ENCODE data around the gene SORCS2. TPM values are rescaled to one million over a fixed set of nuclear protein-coding genes. Genes with fewer than 3 reads are reported as not detected.

The SORCS2 gene
- total and polyA plus RNA-seq, 12 donors = 0.25 to 5.4 (median 2.2) TPM

GRCh38 chr4:7200801-7201200, 8.5 kb downstream of the SORCS2 start:
- DNase-seq = no peak

GRCh38 chr4:7201420-7202305, 9.3 kb downstream of the SORCS2 start:
- peaks cover 0 to 20% (median 9%) of the 10 kb centered on the region in 9 donors for H3K4me1 ChIP-seq
- no peak overlapping the region for H3K4me3 ChIP-seq
- ATAC-seq = peak in 1 of 8 donors; percentile 39
- DNase-seq = no peak
- H3K27me3 ChIP-seq = peaks cover 0 to 5% (median 0%) of the 10 kb centered on the region in 7 donors
- peak overlapping the region in 1 of 10 donors; percentile 26 for H3K27ac ChIP-seq
- WGBS, 2 donors = 59 to 60% methylated on average over 29 of the region's 29 CpGs
- intact Hi-C loops (cut with DNase I) = no loop called here
- no peaks in the 10 kb centered on the region for H3K9me3 ChIP-seq
- TF ChIP-seq CTCF (IDR thresholded peaks at IDR 0.05) = no peak
- H3K36me3 ChIP-seq = no peaks in the 10 kb centered on the region

More at GRCh38 chr4:7200801-7201200, 8.5 kb downstream of the SORCS2 start:
- H3K9me3 ChIP-seq = no peaks in the 10 kb centered on the region
- no peak for TF ChIP-seq CTCF (IDR thresholded peaks at IDR 0.05)
- H3K27me3 ChIP-seq = peaks cover 0 to 10% (median 0%) of the 10 kb centered on the region in 7 donors
- WGBS, 2 donors = 91 to 95% methylated on average over 12 of the region's 12 CpGs
- H3K4me1 ChIP-seq = peaks cover 0 to 11% (median under 1%) of the 10 kb centered on the region in 9 donors
- no peak overlapping the region for H3K4me3 ChIP-seq
- intact Hi-C loops (cut with DNase I) = no loop called here
- ATAC-seq = no peak
- H3K36me3 ChIP-seq = no peaks in the 10 kb centered on the region
- no peak overlapping the region for H3K27ac ChIP-seq

- no peaks in the 10 kb centered on the region for H3K9me3 ChIP-seq
- intact Hi-C loops (cut with DNase I) = no loop called here
- DNase-seq (no peak), ATAC-seq (no peak)
- H3K27ac ChIP-seq = no peak overlapping the region
- no peak for TF ChIP-seq CTCF (IDR thresholded peaks at IDR 0.05)
- H3K36me3 ChIP-seq = no peaks in the 10 kb centered on the region
- H3K4me1 ChIP-seq = peaks cover 0 to 27% (median 16%) of the 10 kb centered on the region in 9 donors
- H3K4me3 ChIP-seq = no peak overlapping the region
- WGBS, 2 donors = 61 to 74% methylated on average over 8 of the region's 8 CpGs
- peaks cover 0 to 3% (median 0%) of the 10 kb centered on the region in 7 donors for H3K27me3 ChIP-seq
Measured at GRCh38 chr4:7202411-7202810, 10.1 kb downstream of the SORCS2 start.

DNA sequence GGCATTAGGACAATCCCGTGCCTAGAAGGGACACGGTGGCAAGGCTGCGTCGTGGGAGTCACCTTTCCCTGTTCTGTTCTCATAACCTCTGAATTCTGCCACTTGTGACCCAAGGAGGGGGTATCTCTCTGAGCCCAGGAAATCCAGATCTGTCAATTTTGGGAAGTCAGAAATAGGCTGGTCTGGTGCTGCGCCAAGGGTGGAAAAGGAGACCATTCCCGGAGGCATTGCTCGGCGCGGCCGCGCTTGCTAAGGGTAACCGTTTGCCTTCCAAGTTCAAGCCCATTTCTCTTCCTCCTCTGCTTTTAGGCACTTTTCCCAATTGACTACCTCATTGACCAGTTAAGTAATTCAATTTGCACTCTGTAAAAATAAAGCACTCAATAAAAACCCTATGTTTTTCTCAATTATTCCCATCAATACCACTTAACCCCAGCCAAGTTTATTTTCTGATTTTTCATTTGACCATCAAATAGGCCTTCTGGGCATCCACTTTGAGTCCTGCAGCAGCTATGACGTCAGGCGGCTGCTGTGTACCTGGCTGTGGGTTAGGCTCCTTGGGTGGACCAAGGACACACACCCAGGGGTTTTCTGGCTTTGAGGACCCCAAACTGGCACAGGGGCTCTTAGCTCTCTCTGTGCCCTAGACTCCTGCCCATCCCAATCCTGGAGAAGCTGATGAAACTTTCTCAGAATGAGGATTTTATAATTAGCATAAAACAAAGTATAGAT, 12.5 kb downstream of the SORCS2 start:
- Histone ChIP-seq H3K4me3 (no peak overlapping the region), H3K4me1 (peaks cover 2 to 40% (median 24%) of the 10 kb centered on the region in 9 donors), H3K27me3 (peaks cover 0 to 10% (median 0%) of the 10 kb centered on the region in 7 donors), H3K9me3 (no peaks in the 10 kb centered on the region), H3K36me3 (no peaks in the 10 kb centered on the region), H3K27ac (no peak overlapping the region)
- no peak for TF ChIP-seq CTCF (IDR thresholded peaks at IDR 0.05)
- 82 to 85% methylated on average over 14 of the region's 14 CpGs for WGBS, 2 donors
- ATAC-seq (no peak), DNase-seq (no peak)
- intact Hi-C loops (cut with DNase I) = loop anchor here in 2 of 10 donors (5.0 kb wide), 1 partner anchor 52 kb away; no protein-coding TSS in a partner anchor
